H1 (cell line): Measurements from ENCODE around the gene EFCAB6. TPM values are rescaled to one million over a fixed set of nuclear protein-coding genes. Genes with fewer than 3 reads are reported as not detected.

Source experiments
- BACH1 ChIP-seq: IDR thresholded peaks from 2 replicates; pipeline ENCODE4 v1.6.1; 2012; ENCODE audit warnings: low read length, improper control_type of control experiment
- EGR1 ChIP-seq: IDR thresholded peaks from 2 replicates; pipeline ENCODE4 v1.6.1; 2011; ENCODE audit warnings: low read depth, low read length, borderline replicate concordance
- SRF ChIP-seq: IDR thresholded peaks from 2 replicates; pipeline ENCODE4 v1.6.1; 2011; ENCODE audit warnings: mild to moderate bottlenecking, low read depth, low read length, moderate library complexity
- USF2 ChIP-seq: IDR thresholded peaks from 2 replicates; pipeline ENCODE4 v1.6.1; 2011; ENCODE audit warnings: low read length, improper control_type of control experiment
- polyA plus RNA-seq, 7 experiments: library from polyadenylated mRNA; depleted of rRNA in 3 of 7; stranded (reverse) in 5 of 7; unstranded in 2 of 7; fragments of >200 nt in 5 of 7; fragments of 200-250 nt in 2 of 7; gene quantifications; 1 replicate in 5 of 7; 2 replicates in 1 of 7; 4 replicates in 1 of 7; pipeline versions ENCODE4 v1.2.1 to v1.2.3, GENCODE V29; 2011 to 2013; ENCODE audit warnings: missing spikeins in 2 of 7, mixed read lengths in 2 of 7
- total RNA-seq: library from RNA; stranded (reverse); fragmentation: NEBNext Ultra II Directional; extraction: Animal tissue kit (Norgen Biotek cat#: 25700); gene quantifications from 2 replicates; pipeline ENCODE4 v1.2.1, GENCODE V29; 2021

EFCAB6 gene
- total and polyA plus RNA-seq, 2 of the 8 experiments (the other 6 are each of a cell fraction or from before 2014, with no cell fraction given): 0.32 to 1.7 TPM

GRCh38 chr22:43570531-43571165, 241.5 kb downstream of the EFCAB6 start (continued):
- TF ChIP-seq USF2: no peak
- no peak for TF ChIP-seq SRF
- TF ChIP-seq BACH1: no peak
- TF ChIP-seq EGR1: no peak
